GM12872 (cell line): ENCODE measurements around the gene PITPNM1.

Source experiments
- CTCF ChIP-seq: IDR thresholded peaks from 3 replicates; pipeline ENCODE4 v1.5.1; 2011; ENCODE audit warnings: low read depth, mild to moderate bottlenecking, low read length, moderate library complexity; ENCODE audit not compliant: insufficient read depth

PITPNM1 gene

DNA sequence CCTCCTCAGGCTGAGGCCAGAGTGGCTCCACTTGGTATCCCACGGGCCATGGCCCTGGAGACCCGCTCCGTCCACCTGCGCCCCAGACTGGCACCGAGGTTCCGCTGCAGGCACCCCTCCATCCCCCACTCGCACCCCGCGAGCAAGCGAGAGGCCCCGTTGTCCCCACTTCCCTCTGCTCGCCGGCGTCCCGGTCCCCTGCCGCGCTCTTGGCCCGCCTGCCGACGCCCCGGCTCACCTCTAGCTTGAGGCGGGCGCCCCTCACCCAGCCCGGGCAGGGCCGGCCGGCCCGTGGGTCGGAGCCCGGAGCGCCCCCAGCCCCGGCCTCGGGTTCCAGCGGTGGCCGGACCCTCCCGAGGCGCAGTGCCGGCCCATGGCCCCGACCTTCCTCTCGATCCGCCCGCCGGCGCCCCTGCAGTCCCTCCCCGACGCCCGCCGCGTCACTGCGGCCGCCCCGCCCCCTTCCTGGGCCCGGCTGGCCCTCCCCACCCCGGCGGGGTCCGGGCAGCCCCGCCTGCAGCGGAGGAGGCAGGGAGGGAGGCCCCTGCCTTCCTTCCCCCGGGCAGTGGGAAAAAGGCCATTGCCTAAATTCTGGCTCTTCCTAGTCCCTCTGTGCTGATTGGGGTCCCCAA, at the start of gene PITPNM1:
TSS of gene PITPNM1 (minus strand) at position 414 of the 632 bp plus-strand sequence. CDS start 1,183 bp downstream, outside the sequence.
- no peak for TF ChIP-seq CTCF

DNA sequence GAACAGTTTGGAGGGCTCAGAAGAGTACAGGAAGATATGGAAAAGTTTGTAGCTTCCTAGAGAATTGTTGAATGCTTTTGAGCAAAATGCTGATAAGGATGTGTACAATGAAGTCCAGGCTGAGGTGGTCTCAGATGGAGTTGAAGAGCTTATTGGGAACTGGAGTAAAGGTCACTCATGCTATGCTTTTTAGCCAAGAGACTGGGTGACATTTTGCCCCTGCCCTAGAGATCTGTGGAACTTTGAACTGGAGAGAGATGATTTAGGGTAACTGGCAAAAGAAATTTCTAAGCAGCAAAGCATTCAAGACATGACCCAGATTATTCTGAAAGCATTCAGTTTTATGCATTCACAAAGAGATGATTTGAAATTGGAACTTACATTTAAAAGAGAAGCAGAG, 46.0 kb upstream of the PITPNM1 start:
- no peak for TF ChIP-seq CTCF

GRCh38 chr11:67548555-67549110, 43.5 kb upstream of the PITPNM1 start:
- TF ChIP-seq CTCF: no peak

GRCh38 chr11:67545280-67545679, 40.1 kb upstream of the PITPNM1 start:
- no peak for TF ChIP-seq CTCF

DNA sequence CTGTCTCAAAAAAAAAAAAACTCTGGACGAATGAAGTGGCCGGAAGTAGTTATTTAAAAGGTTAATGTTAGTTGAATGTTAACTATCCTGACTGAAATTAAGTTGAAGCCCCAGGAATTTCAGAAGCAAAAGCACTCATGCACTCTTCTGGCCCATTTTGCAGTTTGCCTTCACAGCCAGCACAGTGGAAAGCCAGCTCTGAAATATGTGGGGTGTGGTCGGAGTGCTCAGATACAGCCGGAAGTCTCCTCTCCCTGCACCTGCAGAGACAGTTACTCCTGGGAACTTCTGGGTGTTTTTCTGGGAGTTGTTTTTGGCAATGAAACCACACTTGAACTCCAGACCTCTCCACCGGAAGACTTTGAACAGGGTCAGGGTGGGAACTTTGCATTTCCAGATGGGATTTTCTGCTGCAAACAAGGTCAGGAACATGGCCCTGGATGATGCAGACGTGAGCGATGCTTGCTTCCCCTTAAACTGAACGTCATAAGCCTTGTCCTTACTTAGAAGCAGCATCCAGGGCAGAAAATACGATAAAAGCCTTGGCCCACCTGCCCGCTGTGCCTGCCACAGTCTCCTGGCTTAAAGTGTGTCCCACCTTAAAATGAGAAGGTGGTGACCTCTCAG, 39.6 kb upstream of the PITPNM1 start:
- no peak for TF ChIP-seq CTCF

DNA sequence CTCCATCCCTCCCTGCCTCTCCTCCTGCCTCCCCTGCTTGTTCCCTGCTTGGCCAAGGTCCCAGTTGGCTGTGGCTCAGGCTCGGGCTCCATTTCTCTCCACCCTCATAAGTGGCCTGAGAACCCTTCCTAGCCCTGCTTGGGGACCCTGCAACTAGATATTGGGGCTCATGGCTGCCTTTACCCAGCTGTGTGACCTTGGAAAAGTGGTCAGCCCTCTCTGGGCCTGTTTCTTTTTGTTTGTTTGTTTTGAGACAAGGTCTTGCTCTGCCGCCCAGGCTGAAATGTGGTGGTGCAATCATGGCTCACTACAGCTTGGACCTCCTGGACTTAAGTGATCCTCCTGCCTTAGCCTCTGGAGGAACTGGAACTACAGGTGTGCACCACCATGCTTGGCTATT, 38.4 kb upstream of the PITPNM1 start:
- no peak for TF ChIP-seq CTCF

GRCh38 chr11:67542971-67543370, 37.8 kb upstream of the PITPNM1 start:
- no peak for TF ChIP-seq CTCF
